A549 (cell line): ENCODE data around the gene ZNF441. TPM values are rescaled to one million over a fixed set of nuclear protein-coding genes. Genes with fewer than 3 reads are reported as not detected.

Source experiments
- ATAC-seq, 2 experiments: fragments of 200-7000 bp in 1 of 2; fragments of >200 bp in 1 of 2; cut with Nextera tagmentation in 1 of 2; cut with Tn5 transposase in 1 of 2; 3 replicates each; pipeline versions ENCODE4 v1.8.0 to v1.9.1; 2018 to 2020; ENCODE audit warnings: mild to moderate bottlenecking in 1 of 2, moderate library complexity in 1 of 2
- CTCF ChIA-PET: fragments of 300-600 bp; sonication (Branson Sonifier 250); formaldehyde crosslinking; extraction: SDS; loops from one replicate; lab custom pipeline; 2021; ENCODE audit warnings: antibody characterized with exemption, inconsistent platforms; lab: Yijun Ruan, JAX
- POLR2A ChIA-PET: fragments of 350-600 bp; formaldehyde crosslinking; extraction: SDS; loops from one replicate; lab custom pipeline; 2021; ENCODE audit warnings: antibody characterized with exemption, inconsistent platforms; lab: Yijun Ruan, JAX
- DNase-seq, 2 experiments: peaks; one replicate each; pipeline versions ENCODE4 v3.0.0 to v3.0.0-alpha.2; 2011 to 2016; ENCODE audit warnings: low read depth in 1 of 2, low spot score in 1 of 2
- FAIRE-seq: peaks from 2 replicates; lab custom pipeline; 2011; peaks lifted over from hg19 to GRCh38; lab: Jason Lieb, UNC
- H3K27ac ChIP-seq, 2 experiments: fragments of >200 bp; sonication (Bioruptor Twin); formaldehyde crosslinking; 3 replicates each; pipeline ENCODE4 v1.5.1; 2016 to 2017
- H3K4me1 ChIP-seq: fragments of >200 bp; sonication (Bioruptor Twin); formaldehyde crosslinking; 3 replicates; pipeline ENCODE4 v1.6.1; 2016
- H3K4me2 ChIP-seq: fragments of >200 bp; sonication (Bioruptor Twin); formaldehyde crosslinking; 3 replicates; pipeline ENCODE4 v1.6.1; 2016
- H3K4me3 ChIP-seq: fragments of >200 bp; sonication (Bioruptor Twin); formaldehyde crosslinking; 3 replicates; pipeline ENCODE4 v1.5.1; 2016
- H3K9me3 ChIP-seq: fragments of >200 bp; sonication (Bioruptor Twin); formaldehyde crosslinking; 3 replicates; pipeline ENCODE4 v1.6.1; 2016
- BCL3 ChIP-seq: fragments of >200 bp; sonication (Bioruptor Twin); formaldehyde crosslinking; IDR thresholded peaks from 3 replicates; pipeline ENCODE4 v1.6.1; 2016
- CBX8 ChIP-seq: fragments of 200-600 bp; sonication (generic); IDR thresholded peaks from 2 replicates; pipeline ENCODE4 v1.6.1; 2016
- CEBPB ChIP-seq, 2 experiments: fragments of >200 bp in 1 of 2; sonication (Bioruptor Twin) in 1 of 2; formaldehyde crosslinking in 1 of 2; IDR thresholded peaks; 2 replicates each; pipeline ENCODE4 v1.6.1; 2012 to 2016
- CTCF ChIP-seq: fragments of >200 bp; sonication (Bioruptor Twin); formaldehyde crosslinking; IDR thresholded peaks from 3 replicates; pipeline ENCODE4 v1.5.1; 2016
- FOSL2 ChIP-seq, 2 experiments: fragments of 450-650 bp in 1 of 2; fragments of >200 bp in 1 of 2; sonication (Bioruptor Twin) in 1 of 2; formaldehyde crosslinking; IDR thresholded peaks; 2 replicates each; pipeline versions ENCODE4 v1.5.0 to v1.6.1; 2016 to 2020; ENCODE audit warnings: mild to moderate bottlenecking in 1 of 2, moderate library complexity in 1 of 2
- HEYL ChIP-seq: fragments of 250-450 bp; sonication (Bioruptor Pico); IDR thresholded peaks from 2 replicates; pipeline ENCODE4 v1.8.0; 2021; ENCODE audit warnings: mild to moderate bottlenecking, moderate library complexity
- HOXB13 ChIP-seq: fragments of 250-450 bp; sonication (Bioruptor Pico); IDR thresholded peaks from 2 replicates; pipeline ENCODE4 v1.5.0; 2020; ENCODE audit warnings: low read depth, mild to moderate bottlenecking, moderate library complexity
- MAX ChIP-seq: IDR thresholded peaks from 2 replicates; pipeline ENCODE4 v1.6.1; 2012
- NFE2L2 ChIP-seq: fragments of 150-350 bp; conservative IDR thresholded peaks from 2 replicates; pipeline ENCODE4 v1.6.1; 2014; ENCODE audit warnings: low read length
- POLR2A ChIP-seq: IDR thresholded peaks from 2 replicates; pipeline ENCODE4 v1.6.1; 2012; ENCODE audit warnings: mild to moderate bottlenecking, low read length
- RARB ChIP-seq: fragments of 250-450 bp; sonication (Bioruptor Pico); IDR thresholded peaks from 2 replicates; pipeline ENCODE4 v1.8.0; 2021; ENCODE audit warnings: mild to moderate bottlenecking, moderate library complexity
- RCOR1 ChIP-seq: fragments of 150-350 bp; IDR thresholded peaks from 2 replicates; pipeline ENCODE4 v1.6.1; 2014; ENCODE audit warnings: antibody characterized with exemption, low read length, low read depth
- RNF2 ChIP-seq: fragments of 200-600 bp; sonication (generic); IDR thresholded peaks from 2 replicates; pipeline ENCODE4 v1.6.1; 2016; ENCODE audit warnings: low read depth, mild to moderate bottlenecking, antibody characterized with exemption, moderate library complexity, borderline replicate concordance
- USF2 ChIP-seq: fragments of 450-650 bp; IDR thresholded peaks from 2 replicates; pipeline ENCODE4 v1.6.1; 2014; ENCODE audit warnings: antibody characterized with exemption
- ZFP36 ChIP-seq: fragments of 450-650 bp; IDR thresholded peaks from 2 replicates; pipeline ENCODE4 v1.6.1; 2014; ENCODE audit warnings: borderline replicate concordance; ENCODE audit not compliant: partially characterized antibody
- WGBS: methylation state at CpG from one replicate; pipeline ENCODE4 v1.1.6; 2017; ENCODE audit errors: missing lambda C conversion rate; 5-methylcytosine and 5-hydroxymethylcytosine counted together
- polyA plus RNA-seq, 4 experiments: library from polyadenylated mRNA; depleted of rRNA in 3 of 4; stranded (reverse); fragments of >200 nt; fragmentation: RNase III in 1 of 4; extraction: RNeasy Plus Mini Kit Qiagen cat#74134 plus additional on column Dnase treatment in 1 of 4; gene quantifications; 2 replicates in 3 of 4; 3 replicates in 1 of 4; pipeline ENCODE4 v1.2.3, GENCODE V29; 2011 to 2017
- TF ChIP-seq, protein P1 (sequence below): IDR thresholded peaks from 2 replicates; pipeline ENCODE4 v1.6.1; 2012; ENCODE audit warnings: low read depth, borderline replicate concordance
- TF ChIP-seq, protein P2 (sequence below): fragments of >200 bp; sonication (Bioruptor Twin); formaldehyde crosslinking; IDR thresholded peaks from 2 replicates; pipeline ENCODE4 v1.6.1; 2016

Gene ZNF441
- polyA plus RNA-seq, 2 of the 4 experiments (the other 2 are of a cell fraction), result 0.01 TPM

DNA sequence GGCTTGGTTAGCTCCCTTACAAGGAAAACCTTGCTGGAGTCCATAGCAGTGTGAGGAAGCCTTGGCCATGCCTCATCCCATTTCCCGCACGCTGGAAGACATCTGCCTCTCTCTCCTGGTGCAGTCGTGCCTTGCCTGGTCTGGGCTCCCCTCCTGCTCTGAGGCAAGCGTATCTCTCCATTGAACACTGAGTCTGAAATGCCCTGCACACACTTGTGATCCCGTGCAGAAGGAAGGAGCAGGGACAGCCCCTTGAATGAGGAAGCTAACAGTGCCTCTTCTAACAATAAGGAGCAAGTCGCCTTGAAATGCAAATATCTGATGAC lies 46.9 kb downstream of the ZNF441 start:
- no peak overlapping the region for H3K27ac ChIP-seq
- ChIA-PET CTCF (no interaction called here), POLR2A (no interaction called here)
- H3K9me3 ChIP-seq, result peaks cover 2% of the 10 kb centered on the region; the same call in 1 of the 3 replicates
- H3K4me1 ChIP-seq, result no peaks in the 10 kb centered on the region
- H3K4me3 ChIP-seq, result no peak overlapping the region
- ATAC-seq (no peak), FAIRE-seq (no peak), DNase-seq (no peak)
- TF ChIP-seq FOSL2 (IDR thresholded peaks at IDR 0.05), result no peak
- TF ChIP-seq FOSL2 (CRISPR knock-in tag; IDR thresholded peaks at IDR 0.05), result no peak
- no peak for TF ChIP-seq POLR2A
- TF ChIP-seq USF2, result no peak
- TF ChIP-seq CEBPB (IDR thresholded peaks at IDR 0.05), result no peak
- no peak for TF ChIP-seq RNF2
- no peak for TF ChIP-seq HOXB13 (CRISPR knock-in tag)
- TF ChIP-seq ZFP36, result no peak
- TF ChIP-seq, protein P1, sequence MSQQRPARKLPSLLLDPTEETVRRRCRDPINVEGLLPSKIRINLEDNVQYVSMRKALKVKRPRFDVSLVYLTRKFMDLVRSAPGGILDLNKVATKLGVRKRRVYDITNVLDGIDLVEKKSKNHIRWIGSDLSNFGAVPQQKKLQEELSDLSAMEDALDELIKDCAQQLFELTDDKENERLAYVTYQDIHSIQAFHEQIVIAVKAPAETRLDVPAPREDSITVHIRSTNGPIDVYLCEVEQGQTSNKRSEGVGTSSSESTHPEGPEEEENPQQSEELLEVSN, result no peak
- no peak for TF ChIP-seq RCOR1
- TF ChIP-seq, protein P2, sequence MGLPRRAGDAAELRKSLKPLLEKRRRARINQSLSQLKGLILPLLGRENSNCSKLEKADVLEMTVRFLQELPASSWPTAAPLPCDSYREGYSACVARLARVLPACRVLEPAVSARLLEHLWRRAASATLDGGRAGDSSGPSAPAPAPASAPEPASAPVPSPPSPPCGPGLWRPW, result no peak
- no peak for TF ChIP-seq HEYL (CRISPR knock-in tag)
- WGBS, result 24% methylated on average over 6 of the region's 6 CpGs
- no peak overlapping the region for H3K4me2 ChIP-seq

- FAIRE-seq (no peak), ATAC-seq (no peak), DNase-seq (no peak)
- no peak within 1 kb of the TSS for H3K4me2 ChIP-seq
- no peaks in the 10 kb centered on the region; the same call in 2 of the 3 replicates for H3K9me3 ChIP-seq
- no peak within 1 kb of the TSS for H3K27ac ChIP-seq
- CTCF ChIA-PET, result no interaction called here
- TF ChIP-seq RARB (CRISPR knock-in tag) (no peak), RCOR1 (no peak), CTCF (no peak)
- H3K4me3 ChIP-seq, result no peak within 1 kb of the TSS
- 8% methylated on average over 30 of the region's 55 CpGs for WGBS
- no peaks in the 10 kb centered on the region for H3K4me1 ChIP-seq
- POLR2A ChIA-PET, result no interaction called here
Measured at GRCh38 chr19:11814029-11814699, 47.4 kb downstream of the ZNF441 start, which contains the start of gene ZNF440. Gene ZNF440 (plus strand): TSS chr19:11814273. CDS start chr19:11814448, 175 bp downstream.

- Histone ChIP-seq H3K27ac (no peak overlapping the region), H3K9me3 (no peaks in the 10 kb centered on the region; the same call in 2 of the 3 replicates), H3K4me1 (no peaks in the 10 kb centered on the region), H3K4me2 (no peak overlapping the region), H3K4me3 (no peak overlapping the region)
- no peak for ATAC-seq
- TF ChIP-seq CBX8 (no peak), BCL3 (no peak), NFE2L2 (no peak), MAX (no peak)
- FAIRE-seq, result no peak
- ChIA-PET POLR2A (no interaction called here), CTCF (no interaction called here)
- DNase-seq, result no peak
- WGBS, result 30% methylated on average over 10 of the region's 13 CpGs
Measured at GRCh38 chr19:11814700-11815035, 47.9 kb downstream of the ZNF441 start.
